ENCODE results near the gene NTF4. TPM values are rescaled to one million over a fixed set of nuclear protein-coding genes. Genes with fewer than 3 reads are reported as not detected.

NTF4 gene
- total RNA-seq, 3 donors from 2014 or later = 3.9 to 6.4 TPM; not detected in 1

DNA sequence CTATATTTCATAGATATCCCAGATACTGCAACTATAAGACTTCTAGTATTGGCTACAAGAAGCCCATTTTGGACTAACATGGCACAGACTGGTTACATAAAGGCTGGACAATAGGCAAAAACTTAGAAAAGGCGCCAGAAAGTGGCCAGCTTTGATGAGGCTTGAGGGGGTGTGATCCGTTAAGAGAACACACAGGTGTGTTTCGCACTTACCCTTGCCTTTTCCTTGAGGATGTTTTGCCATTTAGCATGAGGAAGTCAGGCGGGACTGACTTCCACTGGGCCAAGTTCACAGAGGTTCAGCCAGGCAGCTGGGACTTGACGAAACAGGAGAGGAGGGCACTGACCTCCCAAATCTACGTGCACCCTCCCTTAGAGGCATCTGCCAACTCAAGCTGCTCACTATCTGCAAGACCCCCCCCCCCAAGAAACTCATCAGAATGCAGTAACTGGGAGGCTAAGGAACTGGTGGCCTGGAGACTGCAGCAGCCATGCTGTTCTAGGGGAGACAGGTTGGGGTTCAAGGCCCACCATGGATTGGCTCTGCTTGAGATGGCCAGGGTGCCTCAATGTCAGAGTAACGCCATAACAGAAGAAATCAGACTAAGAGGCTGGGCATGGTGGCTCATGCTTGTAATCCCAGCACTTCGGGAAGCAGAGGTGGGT, 45.1 kb upstream of the NTF4 start:
- Histone ChIP-seq H3K36me3 (no peaks in the 10 kb centered on the region), H3K27ac (no peak overlapping the region)
- intact Hi-C loops (cut with DNase I; ENCODE audit: low total_unique reads) = no loop called here

DNA sequence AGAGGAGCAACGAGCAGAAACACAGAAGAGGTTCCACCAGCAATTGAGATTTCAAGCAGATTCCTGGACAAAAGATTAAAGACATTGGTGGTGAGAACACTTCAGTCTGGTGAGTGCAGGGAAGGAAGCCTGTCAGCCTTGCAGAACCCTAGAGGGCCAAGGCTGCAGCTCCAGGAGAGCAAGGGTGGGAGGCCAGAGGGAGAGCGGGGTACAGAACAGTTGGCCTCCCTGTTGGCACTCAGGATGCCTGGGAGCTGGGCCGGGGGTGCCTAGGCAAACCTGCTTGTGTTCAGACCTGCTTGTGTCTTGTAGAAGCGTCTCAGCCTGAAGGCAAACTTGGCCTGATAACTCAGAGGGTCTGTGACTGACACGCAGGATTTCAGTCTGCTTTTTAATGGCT, 44.4 kb upstream of the NTF4 start:
- no peaks in the 10 kb centered on the region for H3K9me3 ChIP-seq
- no peak overlapping the region for H3K27ac ChIP-seq
- DNase-seq (ENCODE audit: low spot score in 2 of 2) = no peak
- no peaks in the 10 kb centered on the region for H3K27me3 ChIP-seq
- TF ChIP-seq POLR2A (IDR thresholded peaks at IDR 0.05) (no peak), POLR2AphosphoS5 (IDR thresholded peaks at IDR 0.05) (no peak)
- TF ChIP-seq, protein P1, sequence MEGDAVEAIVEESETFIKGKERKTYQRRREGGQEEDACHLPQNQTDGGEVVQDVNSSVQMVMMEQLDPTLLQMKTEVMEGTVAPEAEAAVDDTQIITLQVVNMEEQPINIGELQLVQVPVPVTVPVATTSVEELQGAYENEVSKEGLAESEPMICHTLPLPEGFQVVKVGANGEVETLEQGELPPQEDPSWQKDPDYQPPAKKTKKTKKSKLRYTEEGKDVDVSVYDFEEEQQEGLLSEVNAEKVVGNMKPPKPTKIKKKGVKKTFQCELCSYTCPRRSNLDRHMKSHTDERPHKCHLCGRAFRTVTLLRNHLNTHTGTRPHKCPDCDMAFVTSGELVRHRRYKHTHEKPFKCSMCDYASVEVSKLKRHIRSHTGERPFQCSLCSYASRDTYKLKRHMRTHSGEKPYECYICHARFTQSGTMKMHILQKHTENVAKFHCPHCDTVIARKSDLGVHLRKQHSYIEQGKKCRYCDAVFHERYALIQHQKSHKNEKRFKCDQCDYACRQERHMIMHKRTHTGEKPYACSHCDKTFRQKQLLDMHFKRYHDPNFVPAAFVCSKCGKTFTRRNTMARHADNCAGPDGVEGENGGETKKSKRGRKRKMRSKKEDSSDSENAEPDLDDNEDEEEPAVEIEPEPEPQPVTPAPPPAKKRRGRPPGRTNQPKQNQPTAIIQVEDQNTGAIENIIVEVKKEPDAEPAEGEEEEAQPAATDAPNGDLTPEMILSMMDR (IDR thresholded peaks at IDR 0.05) = no peak
- no peak overlapping the region for H3K4me3 ChIP-seq
- peaks cover 0 to 3% of the 10 kb centered on the region in 2 donors for H3K4me1 ChIP-seq
- intact Hi-C loops (cut with DNase I; ENCODE audit: low total_unique reads) = no loop called here
- no peaks in the 10 kb centered on the region for H3K36me3 ChIP-seq

More for the DNA sequence above, 45.1 kb upstream of the NTF4 start:
- TF ChIP-seq POLR2AphosphoS5 (IDR thresholded peaks at IDR 0.05) (no peak), POLR2A (IDR thresholded peaks at IDR 0.05) (no peak)
- TF ChIP-seq, protein P1 (IDR thresholded peaks at IDR 0.05) = no peak
- DNase-seq (ENCODE audit: low spot score in 2 of 2) = no peak
- Histone ChIP-seq H3K9me3 (no peaks in the 10 kb centered on the region), H3K4me3 (no peak overlapping the region), H3K4me1 (peaks cover 0 to 3% of the 10 kb centered on the region in 2 donors), H3K27me3 (no peaks in the 10 kb centered on the region)

DNA sequence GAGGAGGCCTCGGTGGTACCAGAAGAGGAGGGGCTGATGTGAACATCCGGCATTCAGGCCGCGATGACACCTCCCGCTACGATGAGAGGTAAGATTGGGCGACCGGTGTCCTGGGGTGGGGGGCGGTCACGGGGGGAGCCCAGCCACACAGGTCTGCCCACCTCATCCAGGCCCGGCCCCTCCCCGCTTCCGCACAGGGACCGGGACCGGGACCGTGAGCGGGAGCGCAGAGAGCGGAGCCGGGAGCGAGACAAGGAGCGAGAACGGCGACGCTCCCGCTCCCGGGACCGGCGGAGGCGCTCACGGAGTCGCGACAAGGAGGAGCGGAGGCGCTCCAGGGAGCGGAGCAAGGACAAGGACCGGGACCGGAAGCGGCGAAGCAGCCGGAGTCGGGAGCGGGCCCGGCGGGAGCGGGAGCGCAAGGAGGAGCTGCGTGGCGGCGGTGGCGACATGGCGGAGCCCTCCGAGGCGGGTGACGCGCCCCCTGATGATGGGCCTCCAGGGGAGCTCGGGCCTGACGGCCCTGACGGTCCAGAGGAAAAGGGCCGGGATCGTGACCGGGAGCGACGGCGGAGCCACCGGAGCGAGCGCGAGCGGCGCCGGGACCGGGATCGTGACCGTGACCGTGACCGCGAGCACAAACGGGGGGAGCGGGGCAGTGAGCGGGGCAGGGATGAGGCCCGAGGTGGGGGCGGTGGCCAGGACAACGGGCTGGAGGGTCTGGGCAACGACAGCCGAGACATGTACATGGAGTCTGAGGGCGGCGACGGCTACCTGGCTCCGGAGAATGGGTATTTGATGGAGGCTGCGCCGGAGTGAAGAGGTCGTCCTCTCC, 43.2 kb upstream of the NTF4 start:
- no peaks in the 10 kb centered on the region for H3K27me3 ChIP-seq
- DNase-seq (ENCODE audit: low spot score in 2 of 2) = no peak
- no peak overlapping the region for H3K4me3 ChIP-seq
- intact Hi-C loops (cut with DNase I; ENCODE audit: low total_unique reads) = no loop called here
- H3K9me3 ChIP-seq = no peaks in the 10 kb centered on the region
- no peaks in the 10 kb centered on the region for H3K4me1 ChIP-seq
- TF ChIP-seq, protein P1 (IDR thresholded peaks at IDR 0.05) = no peak
- no peak for TF ChIP-seq POLR2AphosphoS5 (IDR thresholded peaks at IDR 0.05)
- TF ChIP-seq POLR2A (IDR thresholded peaks at IDR 0.05) = no peak
- no peaks in the 10 kb centered on the region for H3K36me3 ChIP-seq
- no peak overlapping the region for H3K27ac ChIP-seq

DNA sequence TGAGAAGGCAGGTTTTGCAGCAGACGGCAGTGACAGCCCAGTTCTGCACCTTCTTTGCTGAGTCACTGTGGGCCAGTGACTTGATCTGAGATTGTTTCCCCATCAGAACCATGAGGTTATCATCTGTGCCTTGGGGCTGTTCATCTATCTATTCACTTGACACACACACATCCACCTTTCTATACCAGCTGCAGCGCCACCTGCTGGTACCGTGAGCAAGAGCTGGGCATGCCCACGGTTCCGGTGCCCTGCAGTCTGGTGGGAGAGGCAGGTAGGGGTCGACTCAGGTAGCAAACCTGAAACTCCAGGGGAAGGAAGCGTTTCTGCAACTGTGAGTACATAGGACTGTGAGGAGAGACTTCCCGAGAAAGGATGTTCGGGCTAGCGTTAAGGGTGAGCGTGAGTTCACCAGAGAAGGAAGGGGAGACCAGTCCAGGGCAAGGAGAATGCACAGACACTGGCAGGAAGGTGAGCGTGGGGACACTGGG, 42.1 kb upstream of the NTF4 start:
- intact Hi-C loops (cut with DNase I; ENCODE audit: low total_unique reads) = no loop called here
- H3K36me3 ChIP-seq = no peaks in the 10 kb centered on the region
- no peak overlapping the region for H3K4me3 ChIP-seq
- no peaks in the 10 kb centered on the region for H3K9me3 ChIP-seq
- TF ChIP-seq, protein P1 (IDR thresholded peaks at IDR 0.05) = peak; percentile 11 to 63 (median 63)
- TF ChIP-seq POLR2AphosphoS5 (IDR thresholded peaks at IDR 0.05) = no peak
- no peak for TF ChIP-seq POLR2A (IDR thresholded peaks at IDR 0.05)
- H3K27ac ChIP-seq = no peak overlapping the region
- H3K27me3 ChIP-seq = no peaks in the 10 kb centered on the region
- H3K4me1 ChIP-seq = no peaks in the 10 kb centered on the region
- no peak for DNase-seq (ENCODE audit: low spot score in 2 of 2)

All from breast epithelium (tissue), 4 donors.